Measurements from ENCODE around the gene ALDH1A2. TPM values are rescaled to one million over a fixed set of nuclear protein-coding genes. Genes with fewer than 3 reads are reported as not detected.
A peak's percentile ranks its signal among the peaks of the same experiment; 100 is the strongest.

Gene ALDH1A2
- total RNA-seq, 1 experiment from 2014 or later, result 0.22 TPM

GRCh38 chr15:58066042-58066867 is 744 bp upstream of the ALDH1A2 start:
- ATAC-seq, result peak; percentile 99
- POLR2A ChIA-PET (ENCODE audit: unreplicated experiment), result no interaction called here
- H3K27me3 ChIP-seq (ENCODE audit: low read length), result peaks cover 16% of the 10 kb centered on the region

GRCh38 chr15:58064980-58065444 is 499 bp downstream of the ALDH1A2 start:
- BruUV-seq (replicated peaks), result no TSS peak
- H3K27me3 ChIP-seq (ENCODE audit: low read length), result peaks cover 21% of the 10 kb centered on the region
- no peaks in the 10 kb centered on the region for H3K4me1 ChIP-seq (ENCODE audit: insufficient read depth, low read length)
- H4K20me1 ChIP-seq (ENCODE audit: low read length), result no peaks in the 10 kb centered on the region
- DNase-seq, result no peak
- ChIA-PET POLR2A (ENCODE audit: unreplicated experiment) (no interaction called here), CTCF (no interaction called here)
- H3K9me2 ChIP-seq (replicated peaks; ENCODE audit: low read length), result no peaks in the 10 kb centered on the region
- H3K27ac ChIP-seq (ENCODE audit: low read length), result no peak overlapping the region
- H3K9me3 ChIP-seq (ENCODE audit: low read length), result no peaks in the 10 kb centered on the region
- H3K4me3 ChIP-seq (ENCODE audit: low read length), result no peak overlapping the region
- TF ChIP-seq CTCF (conservative IDR thresholded peaks at IDR 0.05; ENCODE audit: low read depth, low read length) (no peak), EZH2phosphoT487 (IDR thresholded peaks at IDR 0.05; ENCODE audit: borderline replicate concordance, low read length) (no peak), EZH2 (IDR thresholded peaks at IDR 0.05; ENCODE audit: low read length, unreplicated experiment) (no peak)
- intact Hi-C loops (cut with micrococcal nuclease), result no loop called here
- no peaks in the 10 kb centered on the region for H3F3A ChIP-seq (ENCODE audit: low read length, unreplicated experiment)
- H3K36me3 ChIP-seq (ENCODE audit: low read depth, low read length), result no peaks in the 10 kb centered on the region
- no peak overlapping the region for H3K4me2 ChIP-seq (ENCODE audit: low read length)
- no peak overlapping the region for H3K9ac ChIP-seq (ENCODE audit: low read length)
- ATAC-seq, result no peak
- no peak overlapping the region for H2AFZ ChIP-seq (ENCODE audit: low read length)
- H3K79me2 ChIP-seq (ENCODE audit: low read length), result no peaks in the 10 kb centered on the region

More at GRCh38 chr15:58066042-58066867, 744 bp upstream of the ALDH1A2 start:
- CTCF ChIA-PET, result interaction anchor here (0.6 to 1.4 kb wide), 5 partner anchors 28 to 315 kb away, joined by 4 to 11 read pairs (median 6); no protein-coding TSS in a partner anchor
- H3K79me2 ChIP-seq (ENCODE audit: low read length), result no peaks in the 10 kb centered on the region
- no peaks in the 10 kb centered on the region for H3K36me3 ChIP-seq (ENCODE audit: low read depth, low read length)
- peak overlapping the region; percentile 82 for H3K4me2 ChIP-seq (ENCODE audit: low read length)
- H3K27ac ChIP-seq (ENCODE audit: low read length), result no peak overlapping the region
- no peaks in the 10 kb centered on the region for H3F3A ChIP-seq (ENCODE audit: low read length, unreplicated experiment)
- peak; percentile 60 for DNase-seq
- H4K20me1 ChIP-seq (ENCODE audit: low read length), result no peaks in the 10 kb centered on the region
- no peaks in the 10 kb centered on the region for H3K9me2 ChIP-seq (replicated peaks; ENCODE audit: low read length)
- peak overlapping the region; percentile 42; the same call in 1 of the 2 replicates for H3K4me3 ChIP-seq (ENCODE audit: low read length)
- intact Hi-C loops (cut with micrococcal nuclease), result loop anchor here (1.0 kb wide), 1 partner anchor 97 kb away; no protein-coding TSS in a partner anchor
- H3K9ac ChIP-seq (ENCODE audit: low read length), result no peak overlapping the region
- no TSS peak for BruUV-seq (replicated peaks)
- H3K4me1 ChIP-seq (ENCODE audit: insufficient read depth, low read length), result no peaks in the 10 kb centered on the region
- H3K9me3 ChIP-seq (ENCODE audit: low read length), result no peaks in the 10 kb centered on the region
- TF ChIP-seq CTCF (conservative IDR thresholded peaks at IDR 0.05; ENCODE audit: low read depth, low read length) (peak; percentile 76), EZH2 (IDR thresholded peaks at IDR 0.05; ENCODE audit: low read length, unreplicated experiment) (no peak)
- peak overlapping the region; percentile 71 for H2AFZ ChIP-seq (ENCODE audit: low read length)

All from PC-3 (cell line).